ENCODE data around the gene NUP85. TPM values are rescaled to one million over a fixed set of nuclear protein-coding genes. Genes with fewer than 3 reads are reported as not detected.

Gene NUP85
- total and polyA plus RNA-seq, 2 of the 4 experiments (the other 2 are of a cell fraction): 29.4 to 54.4 TPM

DNA sequence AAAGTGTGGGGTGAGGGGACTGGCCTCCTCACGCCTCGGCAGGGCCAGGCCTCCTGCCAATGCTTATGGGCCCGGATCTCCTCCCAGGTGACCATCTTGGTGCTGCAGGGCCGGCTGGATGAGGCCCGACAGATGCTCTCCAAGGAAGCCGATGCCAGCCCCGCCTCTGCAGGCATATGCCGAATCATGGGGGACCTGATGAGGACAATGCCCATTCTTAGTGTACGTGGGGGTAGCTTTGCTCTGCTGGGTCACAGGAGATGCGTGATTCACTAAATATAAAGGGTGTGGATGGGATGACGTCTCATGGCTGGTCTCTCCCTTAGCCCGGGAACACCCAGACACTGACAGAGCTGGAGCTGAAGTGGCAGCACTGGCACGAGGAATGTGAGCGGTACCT, 19.5 kb downstream of the NUP85 start:
- Histone ChIP-seq H3K4me1 (ENCODE audit: control insufficient read depth, insufficient read depth, low read length) (no peaks in the 10 kb centered on the region), H3K27ac (ENCODE audit: insufficient read depth, low read length) (no peak overlapping the region), H2AK5ac (ENCODE audit: low read depth, low read length) (no peak overlapping the region), H3K23ac (ENCODE audit: low read depth, low read length) (no peak overlapping the region), H3K79me1 (ENCODE audit: low read depth in 1 of 2, low read length in 2 of 2) (peaks cover 11 to 16% of the 10 kb centered on the region in 2 experiments; a peak in 2 of 4 replicates), H3K4ac (ENCODE audit: low read depth, low read length) (no peak overlapping the region), H3K56ac (ENCODE audit: extremely low read depth, insufficient read depth, low read length) (no peak overlapping the region), H3K4me2 (ENCODE audit: low read depth, low read length) (no peak overlapping the region), H3K18ac (ENCODE audit: low read depth, low read length) (no peak overlapping the region), H3K9ac (ENCODE audit: low read depth, low read length) (no peak overlapping the region), H4K91ac (ENCODE audit: insufficient read depth, low read depth, low read length) (no peak overlapping the region), H3K27me3 (ENCODE audit: control insufficient read depth, insufficient read depth, low read length) (no peaks in the 10 kb centered on the region), H3K14ac (replicated peaks; ENCODE audit: low read depth, low read length) (no peak overlapping the region), H4K8ac (ENCODE audit: low read depth in 2 of 2, low read length in 2 of 2) (no peak overlapping the region), H2BK15ac (ENCODE audit: low read depth, low read length) (no peak overlapping the region), H3K36me3 (ENCODE audit: control insufficient read depth, insufficient read depth, low read length) (peaks cover 45% of the 10 kb centered on the region), H4K20me1 (ENCODE audit: insufficient read depth, low read length) (no peaks in the 10 kb centered on the region), H2BK5ac (ENCODE audit: low read depth, low read length, poor library complexity, severe bottlenecking) (no peak overlapping the region), H4K5ac (ENCODE audit: low read depth, low read length) (no peak overlapping the region), H2BK120ac (ENCODE audit: low read depth, low read length) (no peak overlapping the region), H2BK20ac (ENCODE audit: low read depth, low read length) (no peak overlapping the region), H2AFZ (replicated peaks; ENCODE audit: low read length, poor library complexity) (no peak overlapping the region), H3K9me3 (ENCODE audit: control insufficient read depth, insufficient read depth, low read length) (no peaks in the 10 kb centered on the region), H3K4me3 (ENCODE audit: insufficient read depth, low read depth, low read length) (no peak overlapping the region), H3K9me1 (ENCODE audit: insufficient read depth, low read length) (no peaks in the 10 kb centered on the region), H2AK9ac (replicated peaks; ENCODE audit: low read depth, low read length, poor library complexity) (no peak overlapping the region)
- DNase-seq (no peak), ATAC-seq (ENCODE audit: low read depth) (no peak)
- ChIA-PET POLR2A (ENCODE audit: unreplicated experiment) (no interaction called here), CTCF (no interaction called here)
- in situ Hi-C loops (cut with MboI; ENCODE audit: low sequenced_read_pairs): no loop called here
- intact Hi-C loops (cut with micrococcal nuclease): no loop called here
- dilution Hi-C loops (cut with HindIII; ENCODE audit: low sequenced_read_pairs, unreplicated experiment): no loop called here
- BruUV-seq (replicated peaks): no TSS peak
- WGBS, 2 experiments (ENCODE audit: extremely low coverage in 2 of 2, insufficient read length in 1 of 2): 100% methylated on average over 3 of the region's 14 CpGs; no CpG with 5 or more reads in 1 of the 2 experiments
- TF ChIP-seq SMC3 (IDR thresholded peaks at IDR 0.05; ENCODE audit: low read depth, low read length): no peak
- no peak for TF ChIP-seq CEBPB (IDR thresholded peaks at IDR 0.05; ENCODE audit: low read depth, low read length)
- no peak for TF ChIP-seq BHLHE40 (IDR thresholded peaks at IDR 0.05; ENCODE audit: low read depth, low read length)
- no peak for TF ChIP-seq FOS (IDR thresholded peaks at IDR 0.05; ENCODE audit: low read depth, low read length)
- TF ChIP-seq RAD21 (IDR thresholded peaks at IDR 0.05; ENCODE audit: low read length): no peak
- TF ChIP-seq NFE2L2 (IDR thresholded peaks at IDR 0.05; ENCODE audit: low read depth, low read length): no peak
- TF ChIP-seq, protein P1, sequence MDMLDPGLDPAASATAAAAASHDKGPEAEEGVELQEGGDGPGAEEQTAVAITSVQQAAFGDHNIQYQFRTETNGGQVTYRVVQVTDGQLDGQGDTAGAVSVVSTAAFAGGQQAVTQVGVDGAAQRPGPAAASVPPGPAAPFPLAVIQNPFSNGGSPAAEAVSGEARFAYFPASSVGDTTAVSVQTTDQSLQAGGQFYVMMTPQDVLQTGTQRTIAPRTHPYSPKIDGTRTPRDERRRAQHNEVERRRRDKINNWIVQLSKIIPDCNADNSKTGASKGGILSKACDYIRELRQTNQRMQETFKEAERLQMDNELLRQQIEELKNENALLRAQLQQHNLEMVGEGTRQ (IDR thresholded peaks at IDR 0.05; ENCODE audit: low read depth, low read length): no peak
- TF ChIP-seq POLR2A (IDR thresholded peaks at IDR 0.05; ENCODE audit: low read depth, low read length): no peak
